Common myeloid progenitor, CD34-positive (primary cell): ENCODE results near the gene TMEM92.

Experiments used
- CTCF ChIA-PET: fragments of 350-600 bp; sonication (Branson Sonifier 250); formaldehyde crosslinking; loops from one replicate; lab custom pipeline; 2021; ENCODE audit warnings: antibody characterized with exemption; lab: Charles Lee
- POLR2A ChIA-PET: fragments of 350-600 bp; sonication (Branson Sonifier 250); formaldehyde crosslinking; loops from one replicate; lab custom pipeline; 2021; ENCODE audit warnings: antibody characterized with exemption; lab: Charles Lee
- DNase-seq, 3 donors: peaks; one replicate each; pipeline versions ENCODE4 v3.0.0 to v3.0.0-alpha.2; 2013
- H3K27ac ChIP-seq, 2 experiments: 1 replicate in 1 of 2; 2 replicates in 1 of 2; pipeline ENCODE4 v1.7.0; 2013; ENCODE audit warnings: inconsistent platforms in 2 of 2, low read length in 2 of 2, mild to moderate bottlenecking in 2 of 2, low read depth in 1 of 2, moderate library complexity in 1 of 2; ENCODE audit not compliant: severe bottlenecking in 2 of 2, insufficient read depth in 1 of 2, poor library complexity in 1 of 2
- H3K27me3 ChIP-seq, 5 experiments: replicated peaks in 2 of 5; 1 replicate in 3 of 5; 2 replicates in 2 of 5; pipeline versions ENCODE4 v1.6.1 to v1.7.0; 2013; ENCODE audit warnings: low read length in 4 of 5, mild to moderate bottlenecking in 2 of 5, moderate library complexity in 2 of 5, inconsistent platforms in 1 of 5; ENCODE audit not compliant: insufficient read depth in 5 of 5, control insufficient read depth in 4 of 5
- H3K36me3 ChIP-seq, 4 experiments: 1 replicate in 2 of 4; 2 replicates in 2 of 4; pipeline versions ENCODE4 v1.6.1 to v1.7.0; 2013; ENCODE audit warnings: low read length in 3 of 4, control low read depth in 1 of 4, mild to moderate bottlenecking in 1 of 4; ENCODE audit not compliant: control insufficient read depth in 4 of 4, insufficient read depth in 4 of 4
- H3K4me1 ChIP-seq, 4 experiments: 1 replicate in 3 of 4; 2 replicates in 1 of 4; pipeline versions ENCODE4 v1.6.1 to v1.7.1; 2013; ENCODE audit warnings: low read length in 3 of 4, mild to moderate bottlenecking in 3 of 4, control low read depth in 1 of 4, inconsistent platforms in 1 of 4, moderate library complexity in 1 of 4; ENCODE audit not compliant: control insufficient read depth in 4 of 4, insufficient read depth in 4 of 4; ENCODE audit errors: control extremely low read depth in 1 of 4
- H3K4me3 ChIP-seq, 7 experiments: 1 replicate in 4 of 7; 2 replicates in 3 of 7; pipeline versions ENCODE4 v1.5.1 to v1.7.0; 2013; ENCODE audit warnings: mild to moderate bottlenecking in 7 of 7, low read length in 6 of 7, moderate library complexity in 6 of 7, inconsistent platforms in 2 of 7, low read depth in 2 of 7, control low read depth in 1 of 7; ENCODE audit not compliant: insufficient read depth in 4 of 7, control insufficient read depth in 1 of 7; ENCODE audit errors: extremely low read depth in 1 of 7
- H3K9me3 ChIP-seq, 5 experiments: 1 replicate in 4 of 5; 2 replicates in 1 of 5; pipeline versions ENCODE4 v1.6.1 to v1.7.1; 2013; ENCODE audit warnings: low read length in 4 of 5, mild to moderate bottlenecking in 2 of 5, inconsistent platforms in 1 of 5, low read depth in 1 of 5, moderate library complexity in 1 of 5; ENCODE audit not compliant: control insufficient read depth in 4 of 5, insufficient read depth in 2 of 5; ENCODE audit errors: control extremely low read depth in 1 of 5
- WGBS: methylation state at CpG from one replicate; pipeline ENCODE4 v1.1.5; 2013; ENCODE audit not compliant: insufficient coverage; 5-methylcytosine and 5-hydroxymethylcytosine counted together

Gene TMEM92

DNA sequence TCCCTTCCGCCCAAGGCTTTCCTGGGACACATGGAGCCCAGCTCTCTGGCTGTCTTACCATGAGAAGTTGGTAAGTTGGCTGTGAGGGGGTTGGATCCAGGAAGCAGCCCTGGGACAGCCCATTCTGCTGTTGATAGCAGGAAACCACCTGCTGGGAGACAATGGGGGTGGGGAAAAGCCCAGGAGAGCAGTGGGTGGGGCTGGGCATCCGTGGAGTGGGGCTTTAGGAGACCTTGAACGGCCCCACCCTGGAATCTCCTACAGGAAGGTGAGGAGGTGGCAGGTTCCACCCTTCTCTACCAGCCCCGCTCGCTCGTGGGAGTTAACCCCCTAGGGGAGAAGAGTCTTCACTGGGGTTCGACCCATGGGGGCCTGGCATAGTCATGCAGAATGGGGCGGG is 5.8 kb downstream of the TMEM92 start:
- 87% methylated on average over 7 of the region's 8 CpGs for WGBS
- Histone ChIP-seq H3K9me3 (no peaks in the 10 kb centered on the region), H3K27ac (no peak overlapping the region), H3K27me3 (no peaks in the 10 kb centered on the region), H3K4me3 (no peak overlapping the region), H3K36me3 (no peaks in the 10 kb centered on the region), H3K4me1 (peaks cover 0 to 21% (median 12%) of the 10 kb centered on the region in 4 experiments)
- DNase-seq, result no peak
- CTCF ChIA-PET, result interaction anchor here (1.0 to 7.1 kb wide), 4 partner anchors 11 to 110 kb away, joined by 3 to 75 read pairs (median 12); partner anchors contain the start of gene COL1A1
- POLR2A ChIA-PET, result no interaction called here

DNA sequence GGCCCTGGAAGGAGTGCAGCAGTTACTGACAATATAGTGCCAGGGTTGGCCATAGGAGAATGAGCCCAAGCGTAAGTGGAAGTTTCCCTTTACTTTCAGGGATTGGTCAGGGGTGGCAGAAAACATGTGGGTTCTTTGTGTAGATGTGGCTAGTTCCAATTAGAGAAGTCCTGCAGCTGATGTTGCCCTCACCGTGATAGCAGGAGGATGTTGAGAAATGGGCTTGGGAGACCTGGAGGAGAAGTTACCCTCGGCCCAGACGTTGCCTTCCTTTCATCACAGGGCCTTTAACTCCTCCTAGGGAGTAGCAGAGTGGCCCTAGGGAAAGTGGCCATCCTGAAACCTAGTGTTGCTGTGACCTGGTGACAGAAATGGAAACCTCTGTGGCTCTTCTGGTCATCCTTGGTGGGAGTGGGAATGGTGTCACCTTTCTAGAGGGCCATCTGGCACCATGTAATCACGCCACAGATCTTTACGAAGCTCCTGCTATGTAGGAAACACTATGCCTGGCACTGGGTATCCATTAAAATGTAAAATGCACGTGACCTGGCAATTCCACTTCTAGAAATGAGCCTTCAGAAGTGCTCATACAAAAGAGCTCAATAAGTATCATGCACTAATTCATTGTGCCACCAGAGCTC is 6.7 kb downstream of the TMEM92 start:
- Histone ChIP-seq H3K4me1 (peaks cover 0 to 21% (median 10%) of the 10 kb centered on the region in 4 experiments), H3K9me3 (no peaks in the 10 kb centered on the region), H3K36me3 (no peaks in the 10 kb centered on the region), H3K27ac (no peak overlapping the region), H3K4me3 (no peak overlapping the region), H3K27me3 (no peaks in the 10 kb centered on the region)
- 91% methylated on average over 6 of the region's 7 CpGs for WGBS
- ChIA-PET POLR2A (no interaction called here), CTCF (interaction anchor here (1.0 to 7.1 kb wide), 8 partner anchors 7 to 111 kb away, joined by 3 to 75 read pairs (median 4); partner anchors contain the start of gene COL1A1)
- DNase-seq, result no peak

GRCh38 chr17:50281739-50282401 is 7.6 kb downstream of the TMEM92 start:
- no peak overlapping the region for H3K27ac ChIP-seq
- ChIA-PET POLR2A (no interaction called here), CTCF (interaction anchor here (1.0 to 3.4 kb wide), 8 partner anchors 8 to 120 kb away, joined by 3 to 20 read pairs (median 4); partner anchors contain the start of gene COL1A1)

DNA sequence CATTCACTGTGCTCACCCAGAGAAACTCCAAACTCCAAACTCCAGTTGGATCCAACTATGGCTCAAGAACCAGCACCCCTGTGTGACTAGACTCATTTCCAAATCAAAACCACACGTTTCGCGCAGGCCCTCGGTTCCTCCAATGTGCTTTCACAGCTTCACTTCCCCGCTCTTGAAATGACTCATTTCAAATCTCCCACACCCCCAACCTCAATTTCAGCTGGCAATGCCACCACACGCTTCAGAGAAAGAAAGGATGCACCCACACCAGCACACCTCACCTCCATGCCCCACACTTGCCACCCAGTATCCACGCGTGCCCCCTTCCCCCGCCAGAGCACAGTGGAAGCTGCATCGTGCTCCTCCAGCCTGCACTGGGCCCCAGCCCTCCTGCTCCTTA is 9.0 kb downstream of the TMEM92 start:
- Histone ChIP-seq H3K27ac (no peak overlapping the region), H3K36me3 (no peaks in the 10 kb centered on the region), H3K4me3 (no peak overlapping the region), H3K9me3 (no peaks in the 10 kb centered on the region), H3K27me3 (no peaks in the 10 kb centered on the region), H3K4me1 (peaks cover 0 to 10% (median 3%) of the 10 kb centered on the region in 4 experiments)
- peak in 1 of 3 donors; percentile 28 for DNase-seq
- CTCF ChIA-PET, result interaction anchor here (1.0 to 3.4 kb wide), 5 partner anchors 10 to 121 kb away, joined by 3 to 20 read pairs (median 7); partner anchors contain the start of gene COL1A1
- POLR2A ChIA-PET, result no interaction called here
- WGBS, result 96% methylated on average over 6 of the region's 10 CpGs

More at GRCh38 chr17:50281739-50282401, 7.6 kb downstream of the TMEM92 start:
- no peak overlapping the region for H3K4me3 ChIP-seq
- H3K4me1 ChIP-seq, result peaks cover 0 to 13% (median 4%) of the 10 kb centered on the region in 4 experiments
- 100% methylated on average over 4 of the region's 4 CpGs for WGBS
- H3K27me3 ChIP-seq, result no peaks in the 10 kb centered on the region
- no peak for DNase-seq
- H3K9me3 ChIP-seq, result no peaks in the 10 kb centered on the region
- no peaks in the 10 kb centered on the region for H3K36me3 ChIP-seq

DNA sequence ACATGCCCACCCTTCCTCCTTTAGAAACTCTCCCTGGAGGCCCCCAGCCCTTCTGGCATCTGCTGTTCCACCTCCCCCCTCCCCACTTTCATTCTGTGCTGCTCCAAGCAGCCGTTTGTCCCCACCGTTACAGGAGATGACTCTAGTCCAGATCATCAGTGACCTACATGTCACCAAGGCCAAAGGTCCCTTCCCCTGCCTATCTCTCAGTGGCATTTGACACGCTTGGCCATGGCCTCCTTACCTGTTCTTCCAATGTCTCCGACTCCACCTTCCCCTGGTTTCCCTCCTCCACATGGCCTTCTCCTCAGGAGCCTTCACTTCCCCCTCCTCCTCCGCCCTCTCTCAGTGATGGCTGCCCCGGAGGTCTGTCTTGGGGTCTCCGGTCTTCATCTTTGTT is 9.4 kb downstream of the TMEM92 start:
- Histone ChIP-seq H3K36me3 (no peaks in the 10 kb centered on the region), H3K9me3 (no peaks in the 10 kb centered on the region), H3K27me3 (no peaks in the 10 kb centered on the region), H3K4me3 (no peak overlapping the region), H3K27ac (no peak overlapping the region), H3K4me1 (peaks cover 0 to 10% (median 3%) of the 10 kb centered on the region in 4 experiments)
- DNase-seq, result no peak
- 91% methylated on average over 7 of the region's 7 CpGs for WGBS
- ChIA-PET POLR2A (no interaction called here), CTCF (interaction anchor here (2.4 kb wide), 1 partner anchor 14 kb away, joined by 8 read pairs; no protein-coding TSS in a partner anchor)

DNA sequence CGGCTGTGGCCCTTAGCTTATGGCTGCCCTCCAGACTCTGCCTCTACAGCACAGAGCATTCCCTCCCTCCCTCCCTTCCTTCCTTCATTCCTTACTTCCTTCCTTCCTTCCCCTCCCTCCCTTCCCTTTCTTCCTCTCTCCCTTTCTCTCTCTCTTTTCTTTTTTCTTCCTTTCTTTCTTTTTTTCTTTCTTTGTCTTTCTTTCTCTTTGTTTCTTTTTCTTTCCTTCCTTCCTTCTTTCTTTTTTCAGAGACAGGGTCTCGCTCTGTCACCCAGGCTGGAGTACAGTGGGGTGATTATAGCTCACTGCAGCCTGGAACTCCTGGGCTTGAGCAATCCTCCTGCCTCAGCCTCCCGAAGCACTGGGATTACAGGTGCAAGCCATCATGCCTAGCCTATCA is 11.7 kb downstream of the TMEM92 start:
- Histone ChIP-seq H3K36me3 (no peaks in the 10 kb centered on the region), H3K9me3 (no peaks in the 10 kb centered on the region), H3K4me3 (no peak overlapping the region), H3K27me3 (no peaks in the 10 kb centered on the region), H3K4me1 (peaks cover 0 to 19% (median 16%) of the 10 kb centered on the region in 4 experiments), H3K27ac (no peak overlapping the region)
- DNase-seq, result no peak
- 100% methylated on average over 2 of the region's 3 CpGs for WGBS
- POLR2A ChIA-PET, result no interaction called here
- CTCF ChIA-PET, result interaction anchor here (0.5 to 1.9 kb wide), 4 partner anchors 8 to 170 kb away, joined by 3 to 5 read pairs (median 4); no protein-coding TSS in a partner anchor
